OCI-M1 (cell line): Measurements from ENCODE around the gene DPP9.

ENCODE experiments used
- DNase-seq: peaks from one replicate; lab custom pipeline; 2025; lab: John Stamatoyannopoulos, UW

Gene DPP9

DNA sequence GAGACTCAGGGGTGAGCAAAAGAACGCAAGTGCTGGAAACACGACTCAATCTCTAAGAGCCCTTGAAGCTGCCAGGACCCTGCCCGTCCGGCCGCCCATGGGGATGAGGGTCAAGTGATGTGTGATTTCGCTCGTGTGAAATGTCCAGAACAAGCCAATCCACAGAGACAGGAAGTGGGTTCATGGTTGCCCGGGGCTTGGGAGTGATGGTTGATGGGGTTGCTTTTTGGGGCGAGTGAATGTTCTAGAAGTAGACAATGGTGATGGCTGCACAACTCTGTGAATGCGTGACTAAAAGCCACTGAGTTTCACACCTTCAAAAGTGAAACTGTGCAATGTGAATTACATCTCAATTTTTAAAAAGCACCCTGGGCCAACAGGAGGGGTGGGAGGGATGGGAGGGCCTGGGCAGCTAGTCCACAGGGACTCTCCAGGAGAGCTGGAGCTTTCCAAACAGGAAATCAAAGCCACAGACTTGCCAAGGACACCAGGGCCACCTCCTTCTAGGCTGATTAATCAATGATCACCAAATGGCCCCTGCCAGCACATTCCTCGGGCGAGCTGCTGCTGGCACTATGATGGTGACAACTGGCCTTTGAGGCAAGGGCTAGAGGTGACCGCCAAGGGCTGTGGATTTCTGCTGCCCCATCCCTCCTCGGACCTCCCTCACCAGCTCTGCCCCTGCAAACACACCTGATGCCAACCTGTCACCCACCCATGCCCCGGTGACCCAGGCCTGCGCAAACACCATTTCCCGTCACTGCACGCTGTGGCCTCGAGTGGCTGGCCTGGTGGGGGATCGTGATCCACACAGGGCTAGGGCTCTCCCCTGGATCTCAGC is 14.0 kb downstream of the DPP9 start:
- no peak for DNase-seq

DNA sequence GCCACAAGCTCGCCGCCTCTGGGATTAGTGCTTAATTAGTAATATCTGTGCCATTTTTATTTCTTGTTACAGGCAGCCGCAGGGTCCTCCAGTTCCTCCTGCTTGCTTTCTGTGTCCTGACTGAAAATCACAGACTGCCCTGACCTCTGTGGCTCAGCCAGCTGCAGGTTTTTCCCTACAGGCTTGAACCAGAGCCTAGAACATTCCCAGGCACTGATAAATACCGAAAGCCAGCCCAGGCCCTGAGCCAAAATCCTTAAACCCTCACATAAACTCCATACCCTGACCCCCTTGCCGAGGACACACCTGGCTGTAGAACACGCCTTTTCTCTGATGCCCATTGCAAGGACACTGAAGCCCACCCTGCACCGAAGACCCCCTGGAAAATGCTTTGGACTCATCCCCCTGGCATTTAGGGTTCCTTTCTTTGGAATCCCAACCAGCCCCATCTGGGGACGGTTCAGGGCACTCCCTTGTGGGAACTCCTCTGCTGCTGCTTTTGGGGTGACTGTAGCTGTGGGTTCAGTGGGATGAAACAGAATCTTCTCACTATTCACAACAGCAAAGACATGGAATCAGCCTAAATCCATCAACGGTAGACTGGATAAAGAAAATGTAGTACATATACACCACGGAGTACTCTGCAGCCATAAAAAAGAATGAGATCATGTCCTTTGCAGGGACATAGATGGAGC is 15.5 kb downstream of the DPP9 start:
- no peak for DNase-seq

DNA sequence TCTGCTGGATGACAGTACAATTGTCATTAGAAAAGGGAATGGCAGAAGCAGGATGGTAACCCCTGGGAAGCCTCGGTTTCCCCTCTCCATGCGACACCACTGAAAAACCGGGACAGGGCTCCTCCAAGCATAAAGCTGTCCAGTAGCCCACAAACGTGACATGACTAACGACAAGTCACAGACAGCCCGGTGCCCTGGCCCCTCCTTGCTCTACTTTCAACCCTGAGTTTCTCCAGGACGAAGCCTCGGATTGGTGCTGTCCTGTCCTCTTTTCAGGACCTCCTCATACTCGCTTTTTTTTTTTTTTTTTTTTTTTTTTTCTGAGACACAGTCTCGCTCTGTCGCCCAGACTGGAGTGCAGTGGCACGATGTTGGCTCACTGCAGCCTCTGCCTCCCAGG is 16.3 kb downstream of the DPP9 start:
- DNase-seq, result no peak

DNA sequence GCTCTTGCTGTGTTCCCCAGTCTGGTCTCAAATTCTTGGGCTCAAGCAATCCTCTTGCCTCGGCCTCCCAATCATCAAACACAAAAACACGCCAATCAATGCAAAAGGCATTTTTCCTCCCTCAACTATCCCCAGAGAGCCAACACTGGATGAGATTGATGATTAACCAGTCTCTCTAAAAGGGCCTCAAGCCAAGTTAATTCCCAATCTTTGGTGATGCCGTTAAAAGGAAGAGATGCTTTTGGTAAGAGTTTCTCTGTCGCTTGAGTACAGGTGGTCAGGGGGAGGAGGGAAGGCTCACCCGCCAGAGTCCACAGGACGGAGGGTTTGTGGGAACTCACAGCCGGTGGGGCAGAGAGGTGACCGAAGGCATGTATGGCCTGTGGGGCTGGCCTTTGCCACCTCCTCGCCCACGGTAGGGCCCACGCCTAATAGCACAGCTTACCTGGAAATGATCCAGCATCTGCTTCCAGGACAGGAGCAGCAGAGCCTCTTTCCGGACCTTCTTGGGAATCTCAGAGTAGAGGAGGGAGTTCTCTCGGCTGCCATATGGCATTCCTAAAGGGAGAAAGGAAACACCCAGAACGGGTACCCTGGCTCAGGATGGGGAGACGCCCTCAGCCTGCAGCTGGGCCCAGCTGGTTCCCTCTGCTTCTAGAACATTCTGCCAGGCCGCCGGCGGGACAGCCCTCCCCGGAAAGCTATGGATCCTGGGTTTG is 18.1 kb downstream of the DPP9 start:
- no peak for DNase-seq

DNA sequence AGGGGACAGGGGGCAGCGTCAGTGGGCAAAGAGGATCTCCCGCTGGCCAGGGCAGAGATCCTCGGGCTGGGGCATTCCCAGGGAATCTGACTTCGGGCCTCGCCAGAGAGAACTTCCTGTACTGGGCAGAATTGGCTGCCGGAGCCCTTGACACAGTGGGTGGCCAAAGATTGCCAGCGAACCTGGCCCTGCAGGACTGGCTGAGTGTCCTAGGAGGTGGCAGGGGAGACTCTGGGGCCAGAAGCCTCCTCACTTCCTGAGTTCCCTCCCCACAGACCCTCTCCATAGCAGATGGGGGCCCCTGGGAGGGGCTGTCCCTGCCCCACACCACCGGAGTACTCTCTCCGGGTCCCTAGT is 19.3 kb downstream of the DPP9 start:
- no peak for DNase-seq

DNA sequence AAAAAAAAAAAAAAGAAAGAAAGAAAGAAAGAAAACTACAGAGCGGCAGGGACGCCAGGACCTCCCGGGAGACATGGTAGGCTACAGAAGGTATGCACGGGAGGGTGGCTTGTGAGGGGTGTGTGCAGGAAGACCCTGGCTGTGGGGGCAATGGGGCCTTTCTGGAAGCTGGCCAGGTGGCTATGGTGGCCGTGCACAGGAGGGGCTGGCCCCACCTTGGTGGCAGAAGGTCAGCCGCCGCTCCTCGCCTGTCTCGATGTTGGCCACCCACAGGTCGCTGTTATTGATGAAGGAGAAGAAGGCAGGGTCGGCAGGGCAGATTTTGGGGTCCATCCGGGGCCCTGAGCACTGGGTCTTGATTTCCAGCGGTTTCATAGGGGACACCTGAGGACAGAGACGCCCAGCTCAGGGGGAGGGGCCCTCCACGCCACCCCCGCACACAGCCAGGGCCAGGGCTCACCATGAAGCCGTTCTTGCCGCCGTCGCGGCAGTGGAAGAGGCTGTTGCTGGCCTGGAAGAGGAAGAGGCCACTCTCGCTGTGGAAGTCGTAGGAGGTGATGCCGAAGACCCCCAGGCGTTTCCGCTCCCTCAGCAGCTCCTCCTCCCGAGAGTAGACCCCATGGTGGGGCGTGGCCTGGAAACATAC is 19.8 kb downstream of the DPP9 start:
- no peak for DNase-seq

DNA sequence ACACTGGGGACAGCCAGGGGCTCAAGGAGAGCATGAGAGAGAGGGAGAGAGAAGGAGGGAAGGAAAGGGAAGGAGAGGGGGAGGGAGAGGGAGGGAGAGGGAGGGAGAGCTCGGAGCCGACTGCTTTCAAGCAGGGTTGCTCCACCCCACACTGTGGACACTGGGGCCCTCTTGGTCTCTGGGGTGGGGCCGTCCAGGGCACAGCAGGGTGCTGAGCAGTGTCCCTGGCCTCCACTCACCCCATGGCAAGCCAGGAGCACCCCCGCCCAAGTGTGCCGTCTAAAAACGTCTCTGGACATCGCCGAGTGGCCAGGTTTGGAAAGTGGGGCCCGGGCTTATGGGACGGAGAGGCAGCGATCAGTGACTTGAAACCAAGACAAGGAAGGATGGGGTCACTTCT is 20.9 kb downstream of the DPP9 start:
- no peak for DNase-seq

DNA sequence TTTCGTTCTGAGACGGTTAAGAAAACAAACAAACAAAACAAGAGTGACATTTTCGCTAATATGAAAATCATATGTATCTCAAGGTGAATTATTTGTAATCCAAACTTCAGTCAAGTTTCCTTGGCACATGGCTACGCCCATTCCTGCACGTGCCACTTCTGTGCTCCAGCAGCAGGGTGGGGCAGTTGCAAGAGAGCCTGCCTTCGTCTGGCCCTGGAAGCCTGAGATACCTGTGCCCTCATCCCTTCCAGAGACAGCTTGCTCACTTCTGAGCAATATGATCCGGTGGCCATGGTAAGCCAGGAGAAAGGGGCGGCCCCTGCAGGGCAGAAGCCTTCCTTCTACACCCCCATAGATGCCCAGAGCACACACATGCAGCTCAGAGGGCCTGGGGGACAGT is 22.1 kb downstream of the DPP9 start:
- no peak for DNase-seq

GRCh38 chr19:4700693-4700970 is 23.0 kb downstream of the DPP9 start:
- no peak for DNase-seq

DNA sequence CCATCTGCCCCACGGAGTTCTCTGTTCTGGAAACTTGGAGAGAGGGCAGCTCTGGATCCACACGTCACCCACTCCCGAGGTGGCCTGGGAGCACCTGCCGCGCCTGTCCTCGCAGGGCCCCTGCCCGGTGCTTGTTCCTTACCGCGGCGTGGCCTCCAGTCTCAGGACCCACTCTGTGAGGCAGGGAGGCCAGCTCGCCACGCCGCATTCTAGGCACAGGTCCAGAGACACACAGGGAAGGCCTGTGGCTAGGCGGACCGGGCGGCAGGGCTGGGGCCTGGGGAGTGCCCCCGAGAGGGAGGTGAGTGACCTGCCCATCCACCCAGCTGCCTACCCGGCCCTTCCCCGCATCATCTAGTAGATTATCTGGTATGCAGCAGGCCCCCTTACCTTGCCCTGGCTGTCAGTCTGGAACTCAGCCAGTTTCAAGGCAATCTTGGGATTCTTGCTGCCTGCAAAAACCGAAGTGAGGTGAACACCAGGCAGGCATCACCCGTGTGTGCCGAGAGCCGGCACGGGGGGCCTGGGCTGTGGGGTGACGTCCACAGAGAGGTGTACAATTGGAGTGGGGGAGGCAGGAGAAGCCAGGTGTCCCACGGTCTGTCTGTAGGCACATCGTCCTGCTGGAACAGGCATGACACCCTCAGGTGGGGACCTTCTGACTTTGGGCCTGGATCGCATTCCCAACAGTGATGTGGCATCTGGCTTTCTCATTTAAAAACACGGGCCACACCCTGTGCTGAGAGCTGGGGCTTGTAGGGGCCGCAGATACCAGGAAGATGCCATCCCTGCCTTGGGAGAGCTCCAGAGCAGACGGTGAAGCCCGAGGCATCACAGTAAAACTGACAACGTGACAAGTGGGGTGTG is 23.6 kb downstream of the DPP9 start:
- no peak for DNase-seq

GRCh38 chr19:4697304-4697703 is 26.3 kb downstream of the DPP9 start:
- DNase-seq, result no peak

- no peak for DNase-seq
Measured at GRCh38 chr19:4695224-4695731, 28.4 kb downstream of the DPP9 start.

- no peak for DNase-seq
Measured at GRCh38 chr19:4694211-4694987, 29.2 kb downstream of the DPP9 start.

DNA sequence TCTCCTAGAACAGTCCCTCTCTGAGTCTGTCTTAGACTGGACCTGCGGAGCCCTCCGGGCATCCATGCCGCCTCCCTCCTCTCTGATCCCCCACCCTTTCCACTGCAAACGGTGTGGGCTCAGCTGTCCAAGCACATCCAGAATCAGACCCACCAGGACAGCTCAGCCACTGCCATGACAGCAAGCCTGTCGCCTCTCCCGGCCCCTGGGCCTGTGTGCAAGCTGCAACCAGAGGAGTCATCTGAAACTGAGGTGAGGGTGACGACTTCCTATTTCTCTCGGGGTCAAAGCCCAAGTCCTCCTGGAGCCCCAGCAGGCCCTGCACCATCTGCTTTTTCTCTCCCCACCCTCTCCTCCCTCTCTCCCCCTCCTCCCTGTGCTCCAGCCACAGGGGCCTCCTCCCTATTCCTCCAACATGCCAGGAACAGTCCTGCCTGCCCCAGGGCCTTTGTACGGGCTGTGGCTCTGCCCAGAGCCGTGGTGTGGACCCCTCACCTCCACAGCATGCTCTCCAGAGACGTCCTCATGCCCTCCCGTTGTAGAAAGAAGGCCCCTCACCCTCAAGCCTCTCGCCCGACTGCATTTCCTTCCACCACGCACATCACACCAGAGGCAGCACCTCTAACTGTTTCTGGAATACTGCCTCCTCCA is 30.0 kb downstream of the DPP9 start:
- DNase-seq, result no peak

DNA sequence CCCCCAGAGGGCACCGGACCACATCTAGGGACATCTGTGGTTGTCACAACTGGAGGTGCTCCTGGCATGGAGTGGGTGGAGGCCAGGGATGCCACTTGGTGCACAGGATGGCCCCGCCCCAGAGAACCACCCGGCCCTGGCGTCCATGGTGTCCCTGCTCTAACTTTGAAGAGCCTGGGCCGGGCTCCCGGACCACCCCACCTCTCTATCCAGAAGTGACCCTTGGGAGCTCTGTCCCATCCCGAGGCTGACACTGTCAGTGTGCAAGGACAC is 30.6 kb downstream of the DPP9 start:
- no peak for DNase-seq

DNA sequence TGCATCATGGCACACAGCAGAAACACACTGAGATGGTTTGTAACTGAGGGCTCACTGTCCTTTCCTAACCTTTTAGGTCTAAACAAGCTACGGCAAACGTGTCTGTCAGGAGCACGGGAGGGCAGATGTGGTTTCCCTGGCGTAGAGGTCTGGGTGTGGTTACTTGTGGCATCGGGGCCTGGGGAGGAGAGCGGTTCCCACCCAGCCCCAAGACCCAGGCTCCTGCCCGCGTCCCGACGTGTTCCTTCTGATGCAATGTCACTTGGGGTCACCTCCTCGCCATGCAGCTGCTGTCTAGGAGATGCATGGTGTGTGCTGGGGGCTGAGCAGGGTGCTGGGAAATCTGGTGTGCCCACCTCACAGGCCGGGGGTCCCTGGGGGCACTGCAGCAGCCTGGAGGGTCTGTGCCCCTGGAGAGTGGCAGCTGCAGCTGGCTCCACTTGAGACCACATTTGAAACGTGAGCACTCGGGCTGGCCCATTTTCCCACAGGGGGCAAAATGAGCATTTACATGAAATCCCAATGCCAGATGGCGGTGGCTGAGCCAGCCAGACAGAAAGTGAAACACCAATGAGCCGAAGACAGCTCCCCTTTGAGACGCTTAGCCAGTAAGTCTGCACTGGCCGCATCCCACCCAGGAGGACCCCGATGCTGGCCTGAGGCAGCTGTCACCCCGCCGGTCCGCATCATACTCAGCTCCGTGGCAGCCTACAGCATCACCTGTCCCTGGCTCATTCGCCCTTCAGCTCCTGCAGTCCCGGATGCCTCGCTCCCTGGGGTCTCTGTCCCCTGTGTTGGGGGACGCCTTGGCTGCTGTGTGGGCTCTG is 31.2 kb downstream of the DPP9 start:
- no peak for DNase-seq

GRCh38 chr19:4691373-4691772 is 32.3 kb downstream of the DPP9 start:
- DNase-seq, result no peak

DNA sequence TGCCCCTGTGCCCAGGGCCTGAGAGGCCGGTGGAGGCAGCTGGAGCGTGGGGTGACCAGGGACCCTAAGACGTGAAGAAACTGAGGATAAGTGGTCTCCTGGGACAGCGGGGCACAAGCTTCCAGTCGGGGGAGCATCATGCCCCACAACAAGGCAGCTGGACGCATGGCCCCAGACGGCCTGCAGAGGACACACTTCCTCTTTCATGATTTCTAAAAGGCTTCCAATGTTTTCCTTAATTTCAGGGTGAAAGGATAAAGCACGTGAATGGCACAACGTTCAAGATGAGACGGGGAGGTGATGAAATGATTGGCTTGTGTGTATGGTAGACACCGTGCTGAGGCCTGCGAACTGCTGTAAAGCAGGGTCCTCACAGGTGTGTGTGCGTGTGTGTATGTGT is 33.3 kb downstream of the DPP9 start:
- DNase-seq, result no peak

- DNase-seq, result no peak
Measured at GRCh38 chr19:4689403-4689802, 34.2 kb downstream of the DPP9 start.

DNA sequence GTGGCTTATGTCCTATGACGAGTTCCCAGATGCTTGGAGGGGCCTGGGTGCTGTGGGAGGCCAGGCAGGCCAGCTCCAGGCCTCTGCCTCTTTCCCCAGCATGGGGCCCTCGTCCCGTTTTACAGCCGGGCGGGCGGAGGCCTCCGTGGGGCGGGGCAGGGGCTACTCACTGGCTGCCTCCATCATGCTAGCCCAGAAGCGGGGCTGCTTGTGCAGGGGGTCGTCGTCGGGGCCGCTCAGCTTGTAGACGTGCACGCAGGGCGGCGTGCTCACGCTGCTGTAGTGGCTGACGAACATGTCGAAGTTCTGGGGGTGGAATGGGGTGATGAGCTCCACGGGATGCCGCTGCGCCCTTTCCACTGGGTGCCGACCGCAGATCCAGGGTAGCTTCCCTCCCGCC is 35.1 kb downstream of the DPP9 start:
- DNase-seq, result no peak
